ENCODE results near the gene SNRK. TPM values are rescaled to one million over a fixed set of nuclear protein-coding genes. Genes with fewer than 3 reads are reported as not detected.
A peak's percentile ranks its signal among the peaks of the same experiment; 100 is the strongest.

The SNRK gene, protein sequence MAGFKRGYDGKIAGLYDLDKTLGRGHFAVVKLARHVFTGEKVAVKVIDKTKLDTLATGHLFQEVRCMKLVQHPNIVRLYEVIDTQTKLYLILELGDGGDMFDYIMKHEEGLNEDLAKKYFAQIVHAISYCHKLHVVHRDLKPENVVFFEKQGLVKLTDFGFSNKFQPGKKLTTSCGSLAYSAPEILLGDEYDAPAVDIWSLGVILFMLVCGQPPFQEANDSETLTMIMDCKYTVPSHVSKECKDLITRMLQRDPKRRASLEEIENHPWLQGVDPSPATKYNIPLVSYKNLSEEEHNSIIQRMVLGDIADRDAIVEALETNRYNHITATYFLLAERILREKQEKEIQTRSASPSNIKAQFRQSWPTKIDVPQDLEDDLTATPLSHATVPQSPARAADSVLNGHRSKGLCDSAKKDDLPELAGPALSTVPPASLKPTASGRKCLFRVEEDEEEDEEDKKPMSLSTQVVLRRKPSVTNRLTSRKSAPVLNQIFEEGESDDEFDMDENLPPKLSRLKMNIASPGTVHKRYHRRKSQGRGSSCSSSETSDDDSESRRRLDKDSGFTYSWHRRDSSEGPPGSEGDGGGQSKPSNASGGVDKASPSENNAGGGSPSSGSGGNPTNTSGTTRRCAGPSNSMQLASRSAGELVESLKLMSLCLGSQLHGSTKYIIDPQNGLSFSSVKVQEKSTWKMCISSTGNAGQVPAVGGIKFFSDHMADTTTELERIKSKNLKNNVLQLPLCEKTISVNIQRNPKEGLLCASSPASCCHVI
- 10 to 100 TPM; 41.9 to 96.0 (median 61.1) TPM for total RNA-seq

DNA sequence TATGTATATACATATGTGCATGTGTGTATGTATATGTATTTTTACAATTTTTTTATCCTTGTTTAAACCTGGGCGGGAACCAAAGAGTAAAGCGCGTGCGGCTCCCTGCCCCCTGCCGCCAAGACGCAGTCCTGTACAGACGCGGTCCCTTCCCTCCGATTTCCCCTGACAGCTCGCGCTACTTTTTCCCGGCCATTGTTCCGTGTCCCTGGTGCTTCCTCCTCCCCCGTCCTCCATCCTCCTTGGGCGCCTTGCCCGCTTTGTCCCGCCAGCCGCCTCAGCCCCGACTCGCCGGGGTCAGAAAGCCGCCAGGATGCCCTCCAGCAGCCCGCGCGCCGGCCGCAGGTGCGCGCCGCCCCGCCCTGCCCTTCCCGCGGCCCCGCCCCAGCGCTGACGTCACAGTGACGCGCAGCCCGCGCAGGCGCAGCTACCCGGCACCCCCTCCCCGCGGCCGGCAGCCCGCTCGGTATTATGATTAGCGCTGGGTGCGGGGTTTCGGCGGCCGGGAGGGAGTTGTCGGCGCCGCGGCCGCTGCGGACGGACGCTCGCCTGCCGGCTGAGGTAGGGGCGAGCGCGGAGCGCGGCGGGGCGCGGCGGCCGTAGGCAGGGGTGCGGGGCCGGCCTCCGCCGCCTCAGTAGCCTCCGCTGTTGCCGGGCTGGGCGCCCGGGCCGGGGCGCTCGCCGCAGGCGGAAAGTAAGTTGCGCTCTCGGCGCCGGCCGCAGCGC, at the start of gene SNRK:
SNRK (plus strand) TSS at position 426 of the 726 bp plus-strand sequence. CDS start 16,664 bp downstream, outside the sequence.
- TF ChIP-seq, protein P1, sequence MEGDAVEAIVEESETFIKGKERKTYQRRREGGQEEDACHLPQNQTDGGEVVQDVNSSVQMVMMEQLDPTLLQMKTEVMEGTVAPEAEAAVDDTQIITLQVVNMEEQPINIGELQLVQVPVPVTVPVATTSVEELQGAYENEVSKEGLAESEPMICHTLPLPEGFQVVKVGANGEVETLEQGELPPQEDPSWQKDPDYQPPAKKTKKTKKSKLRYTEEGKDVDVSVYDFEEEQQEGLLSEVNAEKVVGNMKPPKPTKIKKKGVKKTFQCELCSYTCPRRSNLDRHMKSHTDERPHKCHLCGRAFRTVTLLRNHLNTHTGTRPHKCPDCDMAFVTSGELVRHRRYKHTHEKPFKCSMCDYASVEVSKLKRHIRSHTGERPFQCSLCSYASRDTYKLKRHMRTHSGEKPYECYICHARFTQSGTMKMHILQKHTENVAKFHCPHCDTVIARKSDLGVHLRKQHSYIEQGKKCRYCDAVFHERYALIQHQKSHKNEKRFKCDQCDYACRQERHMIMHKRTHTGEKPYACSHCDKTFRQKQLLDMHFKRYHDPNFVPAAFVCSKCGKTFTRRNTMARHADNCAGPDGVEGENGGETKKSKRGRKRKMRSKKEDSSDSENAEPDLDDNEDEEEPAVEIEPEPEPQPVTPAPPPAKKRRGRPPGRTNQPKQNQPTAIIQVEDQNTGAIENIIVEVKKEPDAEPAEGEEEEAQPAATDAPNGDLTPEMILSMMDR (IDR thresholded peaks at IDR 0.05) = no peak
- DNase-seq (ENCODE audit: low spot score) = peak; percentile 82
- ATAC-seq (ENCODE audit: low FRiP score) = peak; percentile 98

DNA sequence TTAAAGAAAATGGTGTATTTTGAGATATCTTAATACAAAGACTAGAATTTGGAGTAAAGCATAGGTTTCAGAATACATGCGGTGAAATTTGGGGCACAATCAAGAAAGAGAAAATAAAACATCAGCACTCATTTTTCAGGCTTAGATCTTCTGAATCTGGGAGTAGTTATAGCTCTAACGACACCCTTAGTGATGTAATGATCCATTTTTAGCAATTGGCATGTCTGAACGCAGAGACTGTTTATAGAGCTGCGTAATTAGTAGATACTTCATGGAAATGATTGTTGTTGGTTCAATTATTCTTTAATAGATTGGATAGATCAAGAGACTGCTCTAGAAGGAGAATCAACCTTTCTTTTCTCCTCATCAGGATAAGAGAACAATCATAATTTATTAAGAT, 47.5 kb upstream of the SNRK start:
- ATAC-seq (ENCODE audit: low FRiP score) (no peak), DNase-seq (ENCODE audit: low spot score) (no peak)
- TF ChIP-seq, protein P1 (IDR thresholded peaks at IDR 0.05) = no peak

DNA sequence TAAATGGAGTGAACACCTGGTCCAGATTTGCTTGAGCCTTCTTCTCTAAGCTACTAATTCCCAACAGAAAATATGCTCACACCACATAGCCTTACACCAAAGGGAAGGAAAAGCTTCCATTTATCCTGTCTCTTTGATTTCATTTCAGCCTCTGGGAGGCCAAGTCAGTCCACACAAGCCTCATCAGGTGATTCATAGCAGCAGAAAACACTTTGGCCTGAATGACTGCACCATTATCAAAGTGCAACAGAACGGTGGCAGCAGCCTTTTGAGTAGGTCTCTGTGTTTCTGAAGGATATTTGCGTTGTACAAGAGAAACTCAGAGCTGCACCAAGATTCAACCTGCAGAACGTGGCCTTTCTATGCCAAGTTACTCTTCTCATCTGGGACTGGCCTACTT, 46.6 kb upstream of the SNRK start:
- TF ChIP-seq, protein P1 (IDR thresholded peaks at IDR 0.05) = no peak
- DNase-seq (ENCODE audit: low spot score) = no peak

DNA sequence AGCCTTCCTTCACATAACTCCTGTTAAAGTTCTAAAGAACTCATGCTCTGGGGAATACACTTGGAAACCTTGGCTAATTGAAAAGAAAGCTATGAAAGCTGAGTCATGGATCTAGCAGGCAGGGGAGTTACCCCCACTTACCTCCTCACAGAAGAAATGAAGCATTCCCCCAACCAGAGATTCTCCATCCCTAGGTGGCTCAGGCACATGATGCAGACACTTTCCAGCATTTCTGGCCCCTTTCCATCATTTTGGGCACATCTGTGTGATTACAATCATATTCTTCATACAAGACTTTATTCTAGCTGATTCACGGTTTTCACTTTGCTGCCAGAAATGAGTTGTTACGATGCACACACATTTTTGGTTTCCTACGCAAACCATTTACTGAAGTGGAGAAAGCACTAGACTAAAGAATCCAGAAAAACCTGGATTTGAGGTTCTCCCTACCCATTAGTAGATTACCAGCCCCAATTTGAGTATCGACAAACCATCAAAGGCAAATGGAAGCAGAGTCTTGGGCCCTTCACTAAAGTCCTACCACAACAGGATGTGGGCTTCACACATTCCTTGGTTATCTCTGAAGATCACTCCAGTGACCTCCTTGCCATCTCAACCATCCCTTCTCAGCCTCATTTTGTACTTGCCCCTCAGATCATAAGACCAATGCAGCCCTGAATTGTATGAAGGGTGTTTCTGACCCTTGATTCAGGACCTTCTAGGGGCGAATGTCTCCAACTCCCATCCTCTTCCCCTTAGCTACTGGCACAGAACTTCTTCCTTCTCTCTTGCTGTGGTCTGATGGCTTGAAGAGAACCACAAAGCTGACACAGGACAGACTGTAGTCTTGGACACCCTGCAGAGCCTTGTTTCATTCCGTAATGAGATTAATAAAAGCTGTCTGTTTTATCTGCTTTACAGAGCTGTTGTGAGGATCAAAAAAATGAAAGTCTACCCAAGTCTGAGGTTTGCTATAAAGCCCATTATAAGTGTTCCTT, 42.5 kb upstream of the SNRK start:
- ATAC-seq (ENCODE audit: low FRiP score) (no peak), DNase-seq (ENCODE audit: low spot score) (no peak)
- TF ChIP-seq, protein P1 (IDR thresholded peaks at IDR 0.05) = no peak

More for the DNA sequence above, 46.6 kb upstream of the SNRK start:
- ATAC-seq (ENCODE audit: low FRiP score) = no peak

DNA sequence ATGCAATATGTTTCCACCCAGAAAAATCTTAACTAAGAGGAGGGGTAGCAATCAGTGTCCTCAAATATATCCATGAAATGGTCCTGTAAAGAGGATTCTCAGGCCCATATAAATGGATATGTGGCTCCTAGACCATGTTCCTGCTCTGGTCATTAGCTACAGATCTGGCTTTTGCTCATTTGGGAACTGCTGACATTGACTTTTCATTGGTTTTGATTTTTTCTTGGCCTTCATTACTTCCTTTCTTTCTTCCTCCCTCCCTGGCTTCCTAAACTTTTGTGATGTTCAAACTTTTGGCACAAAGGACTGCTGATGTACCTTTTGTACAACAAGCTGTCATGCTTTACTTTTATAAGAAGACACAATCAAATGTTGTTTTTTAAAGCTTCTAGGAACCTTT, 41.6 kb upstream of the SNRK start:
- ATAC-seq (ENCODE audit: low FRiP score) (no peak), DNase-seq (ENCODE audit: low spot score) (no peak)
- TF ChIP-seq, protein P1 (IDR thresholded peaks at IDR 0.05) = no peak

DNA sequence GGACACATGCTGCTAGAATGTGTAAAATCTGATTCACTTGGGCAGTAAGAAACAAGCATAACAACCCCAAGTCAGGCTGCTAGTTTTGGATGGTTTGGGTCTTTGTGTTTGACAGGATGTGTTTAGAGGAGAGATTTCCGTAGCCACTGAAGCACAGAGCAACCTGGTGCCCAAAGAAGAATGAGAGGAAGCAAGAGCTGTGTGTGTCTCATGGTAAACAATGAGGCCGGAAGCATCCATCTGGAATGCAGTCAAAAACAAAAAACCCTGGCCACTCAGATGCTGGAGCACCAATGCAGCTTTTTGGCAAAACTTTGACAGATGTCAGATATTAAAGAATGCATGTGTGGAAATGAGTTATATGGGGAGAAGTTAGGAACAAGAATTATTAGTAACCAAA, 39.4 kb upstream of the SNRK start:
- no peak for DNase-seq (ENCODE audit: low spot score)
- no peak for ATAC-seq (ENCODE audit: low FRiP score)
- TF ChIP-seq, protein P1 (IDR thresholded peaks at IDR 0.05) = no peak

Data from omental fat pad (tissue), 4 donors.